Effector CD4-positive, alpha-beta T cell (primary cell): ENCODE data around the gene ADGRL3.
"Not testable (repeated sequence)": the region's sequence is repeated elsewhere in the genome, so short reads cannot be mapped to it uniquely, and the experiment has no call there.

Source experiments
- DNase-seq: peaks from one replicate; pipeline ENCODE4 v3.0.0-alpha.2; 2020

Gene ADGRL3

GRCh38 chr4:61373901-61374440 is 173.8 kb downstream of the ADGRL3 start:
- DNase-seq: no peak

- no peak for DNase-seq
Observed at GRCh38 chr4:61374447-61374891, 174.3 kb downstream of the ADGRL3 start.

GRCh38 chr4:61375301-61375700 is 175.2 kb downstream of the ADGRL3 start:
- DNase-seq: no peak

- no peak for DNase-seq
Observed at GRCh38 chr4:61376301-61376700, 176.2 kb downstream of the ADGRL3 start.

- DNase-seq: no peak
Observed at GRCh38 chr4:61379406-61379805, 179.3 kb downstream of the ADGRL3 start.

GRCh38 chr4:61380865-61381264 is 180.7 kb downstream of the ADGRL3 start:
- DNase-seq: no peak

GRCh38 chr4:61385256-61385655 is 185.1 kb downstream of the ADGRL3 start:
- no peak for DNase-seq

- DNase-seq: not testable (repeated sequence)
Observed at GRCh38 chr4:61387372-61387771, 187.2 kb downstream of the ADGRL3 start.

GRCh38 chr4:61389640-61390039 is 189.5 kb downstream of the ADGRL3 start:
- no peak for DNase-seq

GRCh38 chr4:61395754-61396153 is 195.6 kb downstream of the ADGRL3 start:
- no peak for DNase-seq

GRCh38 chr4:61397174-61397573 is 197.0 kb downstream of the ADGRL3 start:
- DNase-seq: no peak

GRCh38 chr4:61400439-61401038 is 200.4 kb downstream of the ADGRL3 start:
- no peak for DNase-seq

GRCh38 chr4:61401771-61402170 is 201.6 kb downstream of the ADGRL3 start:
- no peak for DNase-seq

GRCh38 chr4:61405307-61405706 is 205.2 kb downstream of the ADGRL3 start:
- DNase-seq: no peak

GRCh38 chr4:61406677-61407076 is 206.6 kb downstream of the ADGRL3 start:
- DNase-seq: no peak

GRCh38 chr4:61407642-61408618 is 207.8 kb downstream of the ADGRL3 start:
- DNase-seq: no peak

- no peak for DNase-seq
Observed at GRCh38 chr4:61408861-61409260, 208.7 kb downstream of the ADGRL3 start.

GRCh38 chr4:61411241-61411640 is 211.1 kb downstream of the ADGRL3 start:
- no peak for DNase-seq

GRCh38 chr4:61425315-61425714 is 225.2 kb downstream of the ADGRL3 start:
- DNase-seq: no peak

GRCh38 chr4:61426229-61426628 is 226.1 kb downstream of the ADGRL3 start:
- no peak for DNase-seq

- no peak for DNase-seq
Observed at GRCh38 chr4:61427099-61427817, 227.1 kb downstream of the ADGRL3 start.

- no peak for DNase-seq
Observed at GRCh38 chr4:61427818-61428495, 227.8 kb downstream of the ADGRL3 start.
